GM13977 (cell line): ENCODE measurements around the gene HGFAC.

ENCODE experiments used
- DNase-seq: peaks from one replicate; pipeline ENCODE4 v3.0.0; 2012; ENCODE audit warnings: low spot score
- in situ Hi-C: fragments of 300-500 bp; cut with MboI; formaldehyde crosslinking; loops from one replicate; pipeline ENCODE4 v1.12.0; 2022; ENCODE audit warnings: low sequenced_read_pairs, low pct_unique_long_range_greater_than_20kb, mixed read lengths, inconsistent platforms; ENCODE audit not compliant: unreplicated experiment
- TF ChIP-seq, protein P1 (sequence below): IDR thresholded peaks from 2 replicates; pipeline ENCODE4 v1.5.1; 2012; ENCODE audit warnings: mild to moderate bottlenecking, control low read depth; ENCODE audit not compliant: insufficient read depth; ENCODE audit errors: extremely low read depth, missing control alignments

The HGFAC gene

DNA sequence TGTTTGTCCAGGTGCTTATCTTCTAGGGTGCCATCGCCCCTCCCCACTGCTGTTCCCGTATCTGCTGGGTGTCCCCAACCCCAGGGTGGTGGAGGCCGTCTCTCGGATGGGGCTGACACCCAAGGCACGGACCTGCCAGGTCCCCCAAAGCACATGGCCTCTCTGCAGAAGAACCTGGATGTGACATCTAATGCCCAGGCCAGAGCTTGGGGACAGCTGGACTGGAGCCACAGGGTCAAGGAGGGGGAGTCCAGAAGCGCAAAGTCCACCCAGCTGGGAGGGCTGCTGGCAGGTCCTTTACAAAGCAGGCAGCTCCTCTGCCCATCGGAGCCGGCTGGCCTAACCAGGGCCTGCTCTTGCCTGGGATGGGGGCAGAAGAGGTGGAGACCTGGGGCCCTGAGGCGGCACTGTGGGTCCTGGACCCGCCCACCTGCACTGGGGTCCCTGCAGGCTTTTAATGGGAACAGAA, 20.6 kb downstream of the HGFAC start:
- TF ChIP-seq, protein P1, sequence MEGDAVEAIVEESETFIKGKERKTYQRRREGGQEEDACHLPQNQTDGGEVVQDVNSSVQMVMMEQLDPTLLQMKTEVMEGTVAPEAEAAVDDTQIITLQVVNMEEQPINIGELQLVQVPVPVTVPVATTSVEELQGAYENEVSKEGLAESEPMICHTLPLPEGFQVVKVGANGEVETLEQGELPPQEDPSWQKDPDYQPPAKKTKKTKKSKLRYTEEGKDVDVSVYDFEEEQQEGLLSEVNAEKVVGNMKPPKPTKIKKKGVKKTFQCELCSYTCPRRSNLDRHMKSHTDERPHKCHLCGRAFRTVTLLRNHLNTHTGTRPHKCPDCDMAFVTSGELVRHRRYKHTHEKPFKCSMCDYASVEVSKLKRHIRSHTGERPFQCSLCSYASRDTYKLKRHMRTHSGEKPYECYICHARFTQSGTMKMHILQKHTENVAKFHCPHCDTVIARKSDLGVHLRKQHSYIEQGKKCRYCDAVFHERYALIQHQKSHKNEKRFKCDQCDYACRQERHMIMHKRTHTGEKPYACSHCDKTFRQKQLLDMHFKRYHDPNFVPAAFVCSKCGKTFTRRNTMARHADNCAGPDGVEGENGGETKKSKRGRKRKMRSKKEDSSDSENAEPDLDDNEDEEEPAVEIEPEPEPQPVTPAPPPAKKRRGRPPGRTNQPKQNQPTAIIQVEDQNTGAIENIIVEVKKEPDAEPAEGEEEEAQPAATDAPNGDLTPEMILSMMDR = no peak
- DNase-seq = no peak
- in situ Hi-C loops = no loop called here

DNA sequence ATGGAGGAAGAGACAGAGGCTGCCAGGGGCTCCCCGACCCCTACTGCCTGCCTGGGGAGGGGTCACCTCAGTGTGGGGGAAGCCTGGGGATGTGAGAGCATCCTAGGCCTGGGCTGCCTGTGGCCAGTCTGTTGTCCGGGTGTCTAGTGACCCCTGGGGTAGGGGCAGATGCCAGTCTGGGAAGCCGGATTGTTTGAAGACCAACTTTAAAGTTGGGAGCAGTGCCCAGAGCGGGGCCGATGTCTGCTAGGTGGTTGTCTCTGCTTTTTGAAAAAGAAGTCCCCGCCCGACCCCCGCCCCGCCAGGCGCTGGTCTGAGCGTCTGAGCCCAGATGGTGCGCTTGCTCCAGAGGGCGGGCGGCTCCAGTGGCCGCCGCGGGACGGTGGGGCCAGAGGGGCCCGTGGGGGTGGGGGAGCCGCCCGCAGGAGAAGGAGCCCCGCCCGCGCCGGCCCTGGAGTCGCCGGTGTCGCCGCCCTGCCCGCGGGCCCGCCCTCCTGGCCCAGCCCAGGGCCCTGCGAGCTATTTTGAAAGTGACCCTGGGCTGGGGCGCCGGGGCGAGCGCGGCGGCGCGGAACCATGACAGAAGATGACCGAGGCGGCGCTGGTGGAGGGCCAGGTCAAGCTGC, 21.1 kb downstream of the HGFAC start, which contains the start of gene DOK7:
Gene DOK7 (plus strand): TSS at position 517 of the 626 bp plus-strand sequence. CDS start 70 bp downstream, at position 587.
- in situ Hi-C loops = no loop called here
- DNase-seq = no peak
- TF ChIP-seq, protein P1 = no peak

DNA sequence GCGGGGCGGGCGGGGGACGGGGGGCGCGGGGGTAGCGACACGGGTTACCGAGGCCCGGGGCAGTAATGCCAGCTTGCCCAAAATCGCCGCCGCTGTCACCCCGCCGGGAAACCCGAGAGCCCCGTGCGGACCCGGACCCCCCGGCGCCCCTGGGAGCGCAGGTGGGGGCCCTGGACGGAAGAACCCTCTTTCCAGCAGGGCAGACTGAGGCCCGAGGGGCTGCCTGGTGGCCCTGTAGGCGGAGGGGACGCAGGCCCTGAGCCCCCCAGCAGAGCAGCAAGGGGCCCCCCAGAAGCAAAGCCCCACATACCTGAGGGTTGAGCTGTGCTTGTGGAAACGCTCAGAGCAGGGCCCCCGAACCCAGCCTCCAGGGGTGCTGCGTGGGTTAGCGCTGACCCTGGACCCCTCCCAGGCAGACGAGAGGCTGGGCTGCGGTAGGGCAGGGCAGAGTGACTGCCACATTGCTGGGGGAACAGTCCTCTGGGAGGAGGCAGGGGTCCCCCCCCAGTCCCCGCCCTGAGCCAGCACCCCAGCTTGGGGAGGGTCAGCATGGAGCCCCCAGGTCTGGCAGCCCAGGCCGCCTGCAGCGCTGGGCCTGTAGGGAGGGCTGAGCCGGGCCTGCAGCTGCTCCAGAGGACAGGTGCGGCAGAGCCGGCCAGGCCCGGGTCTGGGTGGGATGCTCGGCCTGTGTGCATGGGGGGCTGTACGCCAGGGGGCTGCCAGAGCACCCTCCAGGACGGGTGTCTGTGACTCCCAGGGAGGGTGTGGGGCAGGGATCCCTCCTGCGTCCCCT, 22.0 kb downstream of the HGFAC start:
- in situ Hi-C loops = no loop called here
- TF ChIP-seq, protein P1 = no peak
- no peak for DNase-seq

DNA sequence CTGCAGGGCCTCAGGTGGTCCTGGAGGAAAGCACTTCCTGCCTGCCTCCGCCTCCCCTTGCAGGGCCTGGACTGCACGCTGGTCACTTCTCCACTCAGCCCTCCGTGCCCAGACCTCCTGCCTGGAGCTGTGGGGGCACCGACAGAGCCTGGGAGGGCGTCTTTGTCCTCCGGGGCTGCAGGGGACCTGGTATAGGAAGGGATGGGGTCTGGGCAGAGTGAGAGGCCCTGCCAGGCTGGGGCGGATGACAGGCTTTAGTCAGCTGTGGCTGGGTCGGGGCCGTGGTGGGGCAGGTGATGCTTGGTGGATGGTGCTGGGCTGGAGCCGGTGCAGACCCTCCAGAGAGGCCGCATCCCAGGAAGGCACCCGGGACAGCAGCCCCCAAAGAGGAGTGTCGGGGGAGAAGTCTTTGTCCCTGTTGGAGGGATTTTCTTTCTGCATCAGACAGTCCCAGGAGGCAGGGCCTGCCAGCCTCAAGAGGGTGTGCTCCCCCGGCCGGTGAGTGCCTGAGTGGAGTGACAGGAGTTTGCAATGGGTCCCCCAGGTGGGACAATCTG, 22.7 kb downstream of the HGFAC start:
- TF ChIP-seq, protein P1 = no peak
- no peak for DNase-seq
- in situ Hi-C loops = no loop called here

DNA sequence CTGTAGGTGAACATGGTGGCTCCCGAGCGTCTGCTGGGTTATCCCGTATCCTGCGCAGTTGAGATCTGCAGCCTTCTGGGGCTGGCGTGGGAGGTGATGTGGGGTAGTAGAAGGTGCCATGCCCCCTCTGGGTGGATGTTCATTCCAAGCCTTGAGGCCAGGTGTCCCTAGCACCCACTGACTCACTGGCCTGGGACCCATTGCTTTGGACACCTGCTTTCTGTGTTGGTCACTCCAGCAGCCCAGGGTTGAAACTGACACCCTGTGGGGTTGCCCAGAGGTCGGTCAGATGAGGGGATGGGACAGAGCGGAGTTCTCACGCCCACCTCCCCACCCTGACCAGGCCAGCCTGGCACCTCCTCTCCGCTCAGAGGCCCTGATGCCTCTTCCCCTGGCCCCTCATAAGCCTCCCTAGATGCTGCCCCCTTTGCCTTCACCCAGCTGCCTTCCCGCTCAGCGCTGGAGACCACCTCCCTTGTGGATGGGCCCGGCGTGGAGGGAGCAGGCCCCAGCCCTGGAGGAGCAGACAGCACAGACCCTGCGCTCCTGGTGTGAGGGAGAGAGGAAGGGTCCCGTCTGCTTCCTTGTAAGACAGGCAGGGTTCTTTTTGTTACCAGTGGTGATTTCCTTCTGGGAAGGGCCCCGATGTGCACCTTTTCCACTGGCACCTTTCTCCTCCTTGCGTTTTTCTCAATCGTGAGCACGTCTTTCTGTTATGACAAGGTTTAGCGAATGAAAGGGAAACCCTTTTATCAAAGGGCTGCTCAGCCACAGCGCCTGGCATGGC, 23.3 kb downstream of the HGFAC start:
- DNase-seq = no peak
- TF ChIP-seq, protein P1 = no peak
- in situ Hi-C loops = no loop called here
